Measurements from ENCODE around the gene SFXN5. TPM values are rescaled to one million over a fixed set of nuclear protein-coding genes. Genes with fewer than 3 reads are reported as not detected.

SFXN5 gene
- total RNA-seq, 1 donor from 2014 or later = 7.6 TPM

DNA sequence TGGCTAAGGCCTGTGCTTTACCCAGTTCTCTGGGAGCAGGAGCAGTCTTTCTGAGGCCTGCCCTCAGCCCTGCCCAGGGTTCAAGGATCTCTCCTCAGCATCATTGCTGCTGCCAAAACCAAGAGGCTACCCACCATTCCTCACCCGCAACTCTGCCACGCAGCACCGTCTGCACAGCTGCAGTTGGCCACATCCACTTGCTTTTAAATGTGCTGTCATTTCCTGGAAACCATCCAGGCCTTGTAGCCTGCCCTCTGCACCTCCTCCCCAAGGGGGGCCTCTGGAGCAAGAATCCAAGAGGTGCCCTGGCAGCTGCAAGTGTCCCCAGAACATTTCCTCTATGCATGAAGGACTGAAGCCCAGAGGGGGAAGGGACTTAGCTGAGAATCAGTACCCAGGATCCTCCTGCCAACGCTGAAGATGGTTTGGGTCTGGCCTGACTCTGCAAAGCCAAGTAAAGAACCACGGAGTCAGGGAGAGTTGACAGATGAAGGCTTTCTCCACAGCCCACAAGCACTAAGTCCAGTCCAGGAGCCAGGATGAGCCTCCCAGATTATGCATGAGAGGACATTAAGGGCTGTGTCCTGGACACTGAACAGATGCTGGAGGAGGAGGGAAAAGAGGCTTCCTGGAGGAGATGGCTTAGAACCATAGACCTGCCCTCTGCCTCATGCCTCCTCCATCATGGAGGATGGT is 139.3 kb downstream of the SFXN5 start:
- TF ChIP-seq, protein P1, sequence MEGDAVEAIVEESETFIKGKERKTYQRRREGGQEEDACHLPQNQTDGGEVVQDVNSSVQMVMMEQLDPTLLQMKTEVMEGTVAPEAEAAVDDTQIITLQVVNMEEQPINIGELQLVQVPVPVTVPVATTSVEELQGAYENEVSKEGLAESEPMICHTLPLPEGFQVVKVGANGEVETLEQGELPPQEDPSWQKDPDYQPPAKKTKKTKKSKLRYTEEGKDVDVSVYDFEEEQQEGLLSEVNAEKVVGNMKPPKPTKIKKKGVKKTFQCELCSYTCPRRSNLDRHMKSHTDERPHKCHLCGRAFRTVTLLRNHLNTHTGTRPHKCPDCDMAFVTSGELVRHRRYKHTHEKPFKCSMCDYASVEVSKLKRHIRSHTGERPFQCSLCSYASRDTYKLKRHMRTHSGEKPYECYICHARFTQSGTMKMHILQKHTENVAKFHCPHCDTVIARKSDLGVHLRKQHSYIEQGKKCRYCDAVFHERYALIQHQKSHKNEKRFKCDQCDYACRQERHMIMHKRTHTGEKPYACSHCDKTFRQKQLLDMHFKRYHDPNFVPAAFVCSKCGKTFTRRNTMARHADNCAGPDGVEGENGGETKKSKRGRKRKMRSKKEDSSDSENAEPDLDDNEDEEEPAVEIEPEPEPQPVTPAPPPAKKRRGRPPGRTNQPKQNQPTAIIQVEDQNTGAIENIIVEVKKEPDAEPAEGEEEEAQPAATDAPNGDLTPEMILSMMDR (IDR thresholded peaks at IDR 0.05; ENCODE audit: insufficient read depth, low read length, poor library complexity, severe bottlenecking) = no peak
- H3K27me3 ChIP-seq (ENCODE audit: control insufficient read depth, insufficient read depth, low read length) = peaks cover 18% of the 10 kb centered on the region
- DNase-seq (ENCODE audit: low read depth) = no peak
- H3K4me3 ChIP-seq (ENCODE audit: low read depth, low read length) = no peak overlapping the region
- no peaks in the 10 kb centered on the region for H3K36me3 ChIP-seq (ENCODE audit: control insufficient read depth, insufficient read depth, low read length)

GRCh38 chr2:72931280-72931910 is 140.1 kb downstream of the SFXN5 start:
- Histone ChIP-seq H3K27me3 (ENCODE audit: control insufficient read depth, insufficient read depth, low read length) (peaks cover 23% of the 10 kb centered on the region), H3K4me3 (ENCODE audit: low read depth, low read length) (no peak overlapping the region), H3K36me3 (ENCODE audit: control insufficient read depth, insufficient read depth, low read length) (no peaks in the 10 kb centered on the region)
- no peak for DNase-seq (ENCODE audit: low read depth)
- TF ChIP-seq, protein P1 (IDR thresholded peaks at IDR 0.05; ENCODE audit: insufficient read depth, low read length, poor library complexity, severe bottlenecking) = no peak

- H3K4me3 ChIP-seq (ENCODE audit: low read depth, low read length) = no peak overlapping the region
- peaks cover 42% of the 10 kb centered on the region for H3K27me3 ChIP-seq (ENCODE audit: control insufficient read depth, insufficient read depth, low read length)
- TF ChIP-seq, protein P1 (IDR thresholded peaks at IDR 0.05; ENCODE audit: insufficient read depth, low read length, poor library complexity, severe bottlenecking) = no peak
Measured at GRCh38 chr2:72929010-72929409, 142.5 kb downstream of the SFXN5 start.

GRCh38 chr2:72927619-72928550 is 143.6 kb downstream of the SFXN5 start:
- no peaks in the 10 kb centered on the region for H3K36me3 ChIP-seq (ENCODE audit: control insufficient read depth, insufficient read depth, low read length)
- H3K27me3 ChIP-seq (ENCODE audit: control insufficient read depth, insufficient read depth, low read length) = peaks cover 52% of the 10 kb centered on the region
- TF ChIP-seq, protein P1 (IDR thresholded peaks at IDR 0.05; ENCODE audit: insufficient read depth, low read length, poor library complexity, severe bottlenecking) = no peak
- H3K4me3 ChIP-seq (ENCODE audit: low read depth, low read length) = no peak overlapping the region
- no peak for DNase-seq (ENCODE audit: low read depth)

More at GRCh38 chr2:72929010-72929409, 142.5 kb downstream of the SFXN5 start:
- H3K36me3 ChIP-seq (ENCODE audit: control insufficient read depth, insufficient read depth, low read length) = no peaks in the 10 kb centered on the region
- no peak for DNase-seq (ENCODE audit: low read depth)

DNA sequence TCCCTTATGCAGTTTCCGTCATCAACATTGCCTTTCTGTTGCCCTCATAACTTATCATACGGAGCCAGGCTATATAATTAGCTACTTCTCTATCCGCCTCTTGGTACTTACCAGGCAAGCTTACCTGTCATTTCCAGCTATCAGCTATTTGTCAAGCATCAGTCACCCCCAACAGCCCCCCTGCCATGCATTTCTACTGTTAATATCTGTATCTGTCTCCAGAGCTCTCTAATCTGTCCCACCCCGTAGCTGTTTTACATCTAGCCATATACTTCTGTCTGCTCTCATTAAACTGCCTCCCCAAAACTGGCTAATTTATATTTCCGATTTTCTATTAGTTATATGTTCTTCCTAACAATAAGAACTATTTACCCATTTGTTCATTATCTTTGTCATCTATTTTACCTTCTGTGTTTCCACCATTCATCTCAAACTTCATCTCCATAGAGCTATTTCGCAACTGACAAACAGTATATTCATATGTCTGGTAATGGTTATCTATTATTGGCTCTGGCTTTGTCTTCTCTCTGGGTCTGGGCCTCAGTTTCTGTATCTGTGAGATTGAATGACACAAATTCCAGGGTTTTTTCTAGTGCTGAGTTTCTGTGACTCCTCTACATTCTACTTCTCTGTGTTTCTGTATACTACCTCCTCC is 144.6 kb downstream of the SFXN5 start:
- peaks cover 62% of the 10 kb centered on the region for H3K27me3 ChIP-seq (ENCODE audit: control insufficient read depth, insufficient read depth, low read length)
- H3K36me3 ChIP-seq (ENCODE audit: control insufficient read depth, insufficient read depth, low read length) = no peaks in the 10 kb centered on the region
- TF ChIP-seq, protein P1 (IDR thresholded peaks at IDR 0.05; ENCODE audit: insufficient read depth, low read length, poor library complexity, severe bottlenecking) = no peak
- DNase-seq (ENCODE audit: low read depth) = no peak
- H3K4me3 ChIP-seq (ENCODE audit: low read depth, low read length) = no peak overlapping the region
